IgD-negative memory B cell (primary cell): ENCODE results near the gene TNFRSF25. TPM values are rescaled to one million over a fixed set of nuclear protein-coding genes. Genes with fewer than 3 reads are reported as not detected.
A peak's percentile ranks its signal among the peaks of the same experiment; 100 is the strongest.
"Not testable (repeated sequence)": the region's sequence is repeated elsewhere in the genome, so short reads cannot be mapped to it uniquely, and the experiment has no call there.

Experiments
- H3K27ac Mint-ChIP-seq, 3 donors: one replicate each; pipeline ENCODE4 v1.8.0; 2020 to 2022; ENCODE audit warnings: mild to moderate bottlenecking in 3 of 3, mixed read lengths in 3 of 3, moderate library complexity in 1 of 3
- H3K27me3 Mint-ChIP-seq: one replicate; pipeline ENCODE4 v1.8.0; 2021; ENCODE audit warnings: mixed read lengths
- H3K36me3 Mint-ChIP-seq: one replicate; pipeline ENCODE4 v1.8.0; 2020; ENCODE audit warnings: mild to moderate bottlenecking, mixed read lengths
- H3K4me1 Mint-ChIP-seq, 3 donors: one replicate each; pipeline ENCODE4 v1.8.0; 2020 to 2022; ENCODE audit warnings: mixed read lengths in 3 of 3, mild to moderate bottlenecking in 1 of 3
- H3K4me3 Mint-ChIP-seq, 4 donors: one replicate each; pipeline ENCODE4 v1.8.0; 2020 to 2022; ENCODE audit warnings: mild to moderate bottlenecking in 4 of 4, mixed read lengths in 4 of 4, moderate library complexity in 3 of 4
- H3K9me3 Mint-ChIP-seq, 3 donors: one replicate each; pipeline ENCODE4 v1.8.0; 2020 to 2021; ENCODE audit warnings: mixed read lengths in 3 of 3, mild to moderate bottlenecking in 1 of 3
- polyA plus RNA-seq: library from polyadenylated mRNA; unstranded; fragments of 300-500 nt; fragmentation: Illumina TruSeq; gene quantifications from one replicate; pipeline ENCODE4 v1.2.3, GENCODE V29; 2021

TNFRSF25 gene
- polyA plus RNA-seq, 1 donor from 2014 or later: 2.3 TPM

DNA sequence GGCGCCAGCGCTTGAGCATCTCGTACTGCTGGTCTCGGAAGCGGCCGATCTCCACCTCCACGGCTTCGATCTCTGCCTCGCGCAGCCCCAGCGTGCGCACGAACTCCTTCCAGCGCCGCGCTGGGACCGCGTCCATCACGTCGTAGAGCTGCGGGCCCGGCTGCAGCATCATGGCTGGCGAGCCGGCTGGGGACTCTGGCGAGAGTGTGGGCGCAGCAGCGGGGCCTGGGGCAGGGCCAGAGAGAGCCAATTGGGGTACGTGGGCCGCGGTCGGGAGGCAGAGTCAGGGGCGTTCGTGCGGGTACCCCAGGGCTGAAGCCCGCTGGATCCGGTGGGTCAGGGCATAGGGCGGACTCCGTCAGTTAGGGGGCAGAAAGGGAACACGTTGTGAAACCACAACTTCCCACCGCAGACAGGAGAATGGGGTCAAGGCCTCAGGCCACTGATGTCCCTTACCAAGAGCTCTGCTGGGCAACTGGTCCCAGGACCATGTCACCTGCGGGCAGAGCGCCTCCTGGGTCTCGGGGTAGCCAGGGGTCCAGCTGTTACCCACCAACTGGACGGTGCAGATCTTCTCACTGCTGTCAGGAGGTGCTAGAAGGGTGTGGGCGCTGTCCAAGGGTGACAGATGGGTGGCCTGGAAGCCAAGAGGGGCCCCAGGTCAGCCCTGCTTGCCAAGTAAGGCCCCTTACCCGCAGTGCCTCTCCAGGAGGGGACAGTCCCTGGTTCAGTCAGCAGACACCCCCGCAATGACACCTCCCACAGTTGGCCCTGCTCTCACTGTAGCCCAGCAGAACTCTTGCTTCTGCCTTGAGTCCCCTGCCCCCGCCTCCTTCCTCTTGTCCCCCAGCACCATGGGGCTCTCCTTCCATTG is 4.2 kb downstream of the TNFRSF25 start:
- Mint-ChIP-seq H3K4me1 (peaks cover 8 to 13% (median 9%) of the 10 kb centered on the region in 3 donors), H3K27me3 (peaks cover 28% of the 10 kb centered on the region), H3K4me3 (peak overlapping the region in 3 of 4 donors; percentile 55 to 74 (median 63)), H3K27ac (peak overlapping the region in 1 of 3 donors; percentile 89), H3K36me3 (peaks cover 3% of the 10 kb centered on the region), H3K9me3 (peaks cover 0 to 1% (median 0%) of the 10 kb centered on the region in 3 donors)

GRCh38 chr1:6461051-6461530 is 4.9 kb downstream of the TNFRSF25 start:
- Mint-ChIP-seq H3K36me3 (peaks cover 3% of the 10 kb centered on the region), H3K9me3 (peaks cover 0 to 1% (median 0%) of the 10 kb centered on the region in 3 donors), H3K27ac (peak overlapping the region; percentile 75 to 84 (median 76)), H3K4me3 (peak overlapping the region; percentile 72 to 91 (median 82)), H3K4me1 (peaks cover 10 to 13% (median 11%) of the 10 kb centered on the region in 3 donors), H3K27me3 (peaks cover 32% of the 10 kb centered on the region)

DNA sequence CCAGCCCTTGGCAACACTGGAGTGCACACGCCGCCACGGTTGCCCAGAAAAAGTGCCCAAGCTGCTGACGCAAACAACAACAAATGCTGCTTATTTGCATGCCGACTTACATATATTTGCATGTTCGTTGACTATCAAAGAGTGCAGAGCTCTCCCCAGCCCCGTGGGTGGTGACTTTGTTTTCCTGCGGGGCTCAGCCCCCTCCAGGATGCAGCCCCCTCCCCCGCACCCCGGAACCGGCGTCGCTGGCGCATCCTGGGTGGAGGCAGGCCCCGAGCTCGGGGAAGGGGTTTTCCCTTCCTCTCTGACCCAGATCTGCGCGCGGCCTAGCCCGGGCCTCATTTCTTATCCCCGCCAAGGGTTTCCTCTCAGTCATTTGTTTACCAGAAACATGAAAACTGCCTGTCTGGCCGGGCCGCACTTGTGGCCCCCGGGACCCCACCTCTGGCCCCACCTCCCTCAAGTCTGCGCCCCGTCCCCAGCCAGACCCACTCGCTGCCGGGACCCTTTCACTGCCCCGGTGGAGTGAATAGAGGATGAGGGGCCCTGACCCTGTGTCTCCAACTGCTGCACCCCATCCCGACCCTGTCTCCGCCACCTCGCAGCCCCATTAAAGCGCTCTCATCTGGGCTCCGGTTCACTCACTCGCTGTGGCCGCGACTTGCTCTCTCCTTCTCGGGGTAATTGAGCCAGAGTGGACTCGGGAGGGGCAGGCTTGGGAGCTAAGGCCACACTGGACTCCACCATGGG is 5.5 kb downstream of the TNFRSF25 start:
- Mint-ChIP-seq H3K27ac (peak overlapping the region; percentile 75 to 84 (median 76)), H3K27me3 (peaks cover 32% of the 10 kb centered on the region), H3K4me3 (peak overlapping the region; percentile 72 to 91 (median 82)), H3K4me1 (peaks cover 10 to 13% (median 11%) of the 10 kb centered on the region in 3 donors), H3K36me3 (peaks cover 3% of the 10 kb centered on the region), H3K9me3 (peaks cover 0 to 1% (median 0%) of the 10 kb centered on the region in 3 donors)

GRCh38 chr1:6459850-6460265 is 6.1 kb downstream of the TNFRSF25 start:
- Mint-ChIP-seq H3K27ac (peak overlapping the region in 2 of 3 donors; percentile 75 to 84), H3K4me1 (peaks cover 10 to 13% (median 11%) of the 10 kb centered on the region in 3 donors), H3K4me3 (peak overlapping the region; percentile 72 to 86 (median 81)), H3K36me3 (peaks cover 3% of the 10 kb centered on the region), H3K27me3 (peaks cover 32% of the 10 kb centered on the region), H3K9me3 (peaks cover 0 to 1% (median 0%) of the 10 kb centered on the region in 3 donors)

- H3K4me3 Mint-ChIP-seq: peak overlapping the region in 3 of 4 donors; percentile 16 to 68 (median 55)
- H3K9me3 Mint-ChIP-seq: peaks cover 0 to 1% (median 0%) of the 10 kb centered on the region in 3 donors
- peak overlapping the region in 1 of 3 donors; percentile 45 for H3K27ac Mint-ChIP-seq
- H3K36me3 Mint-ChIP-seq: no peaks in the 10 kb centered on the region
- peaks cover 35% of the 10 kb centered on the region for H3K27me3 Mint-ChIP-seq
- peaks cover 6 to 9% (median 8%) of the 10 kb centered on the region in 3 donors for H3K4me1 Mint-ChIP-seq
Measured at GRCh38 chr1:6456800-6457466, 9.0 kb downstream of the TNFRSF25 start.

DNA sequence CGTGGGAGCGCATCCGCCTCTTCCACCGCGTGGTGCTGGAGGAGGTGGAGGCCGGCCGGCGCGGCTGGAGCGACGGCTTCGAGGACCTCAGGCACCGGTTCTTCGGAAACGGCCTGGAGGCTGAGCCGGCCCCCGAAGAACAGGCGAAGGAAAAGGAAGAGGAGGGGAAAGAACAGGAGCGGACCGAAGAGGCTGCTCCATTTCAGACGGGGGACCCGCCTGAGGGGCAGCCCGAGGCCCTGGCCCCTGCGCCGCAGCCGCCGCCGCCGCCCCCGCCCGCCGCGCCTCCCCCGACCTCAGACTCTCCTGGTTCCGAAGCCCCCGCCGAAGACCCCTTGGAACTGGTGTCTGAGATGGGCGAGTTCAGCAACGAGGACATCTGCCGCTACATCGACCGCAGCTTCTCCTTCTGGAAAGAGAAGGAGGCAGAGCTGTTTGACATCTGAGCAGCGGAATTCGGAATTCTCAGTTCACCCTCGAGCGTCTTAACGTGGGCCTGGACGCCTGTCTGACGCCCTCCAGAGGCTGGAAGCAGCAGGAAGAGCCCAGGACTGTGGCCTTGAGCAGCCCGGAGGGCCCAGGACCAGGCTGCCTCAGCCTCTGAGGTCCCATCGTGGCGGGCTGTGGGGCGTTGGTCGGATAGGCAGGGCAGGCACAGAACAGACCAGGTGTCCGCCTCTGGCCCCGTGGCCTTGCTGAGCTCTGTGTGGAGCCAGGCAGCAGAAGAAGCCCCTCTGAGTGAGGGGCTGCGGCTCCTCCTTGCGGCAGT is 10.0 kb downstream of the TNFRSF25 start:
- not testable (repeated sequence) for H3K4me3 Mint-ChIP-seq, H3K4me1 Mint-ChIP-seq, H3K9me3 Mint-ChIP-seq, H3K36me3 Mint-ChIP-seq
- H3K27ac Mint-ChIP-seq: peak overlapping the region in 1 of 3 donors; percentile 45
- peaks cover 32% of the 10 kb centered on the region for H3K27me3 Mint-ChIP-seq

- H3K4me3 Mint-ChIP-seq: peak overlapping the region in 1 of 4 donors; percentile 45
- H3K27me3 Mint-ChIP-seq: peaks cover 28% of the 10 kb centered on the region
- H3K27ac Mint-ChIP-seq: no peak overlapping the region
- peaks cover 2 to 4% (median 2%) of the 10 kb centered on the region in 3 donors for H3K4me1 Mint-ChIP-seq
- no peaks in the 10 kb centered on the region for H3K36me3 Mint-ChIP-seq
- peaks cover 0 to 1% (median 0%) of the 10 kb centered on the region in 3 donors for H3K9me3 Mint-ChIP-seq
Measured at GRCh38 chr1:6454856-6455751, 10.9 kb downstream of the TNFRSF25 start.

DNA sequence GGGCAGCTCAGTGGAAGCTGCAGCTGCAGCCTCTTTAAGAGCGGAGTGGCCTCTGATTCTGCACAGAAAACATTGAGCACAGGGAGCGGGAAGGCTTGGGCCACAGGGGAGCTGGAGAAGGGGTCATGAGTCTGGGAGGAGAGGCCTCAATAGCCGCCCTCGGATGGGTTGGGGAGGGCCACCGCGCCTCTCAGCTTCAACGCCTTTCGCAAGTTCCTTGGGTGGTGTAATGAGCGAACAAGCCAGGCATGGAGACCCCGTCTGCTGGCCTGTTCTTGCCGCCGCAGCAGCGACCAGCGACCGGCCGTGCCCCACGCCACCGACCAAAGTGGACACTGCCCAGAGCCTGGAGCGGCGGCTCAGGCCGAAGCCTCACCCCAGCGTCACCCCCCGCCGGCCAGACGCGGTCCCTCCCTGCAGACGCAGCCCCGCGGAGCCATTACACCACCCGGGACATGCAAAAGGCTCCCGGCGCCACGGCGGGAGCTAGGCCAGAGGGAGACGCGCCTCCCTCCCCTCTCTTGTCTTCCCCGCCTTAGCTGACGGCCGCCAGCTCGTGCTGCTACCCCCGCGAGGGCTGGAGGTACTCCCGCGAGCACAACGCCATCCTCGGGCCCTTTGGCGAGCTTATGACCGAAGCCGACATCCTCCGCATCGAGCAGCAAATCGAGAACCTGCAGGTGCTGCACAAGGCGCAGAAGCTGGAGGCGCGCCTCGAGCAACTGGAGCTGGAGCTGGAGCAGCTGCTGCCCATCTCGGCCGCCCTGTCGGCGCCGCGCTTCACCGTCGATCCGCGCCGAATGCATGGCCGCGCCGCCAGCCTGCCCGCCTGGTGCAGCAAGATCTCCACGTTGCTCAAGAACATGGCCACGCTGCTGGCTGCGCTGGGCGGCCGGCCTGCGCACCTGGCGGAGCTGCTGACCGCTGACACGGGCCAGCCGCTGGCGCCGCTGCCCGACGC is 11.8 kb downstream of the TNFRSF25 start:
- H3K36me3 Mint-ChIP-seq, H3K27ac Mint-ChIP-seq, H3K4me1 Mint-ChIP-seq, H3K9me3 Mint-ChIP-seq: not testable (repeated sequence)
- peak overlapping the region in 1 of 4 donors; percentile 73 for H3K4me3 Mint-ChIP-seq
- peaks cover 32% of the 10 kb centered on the region for H3K27me3 Mint-ChIP-seq

DNA sequence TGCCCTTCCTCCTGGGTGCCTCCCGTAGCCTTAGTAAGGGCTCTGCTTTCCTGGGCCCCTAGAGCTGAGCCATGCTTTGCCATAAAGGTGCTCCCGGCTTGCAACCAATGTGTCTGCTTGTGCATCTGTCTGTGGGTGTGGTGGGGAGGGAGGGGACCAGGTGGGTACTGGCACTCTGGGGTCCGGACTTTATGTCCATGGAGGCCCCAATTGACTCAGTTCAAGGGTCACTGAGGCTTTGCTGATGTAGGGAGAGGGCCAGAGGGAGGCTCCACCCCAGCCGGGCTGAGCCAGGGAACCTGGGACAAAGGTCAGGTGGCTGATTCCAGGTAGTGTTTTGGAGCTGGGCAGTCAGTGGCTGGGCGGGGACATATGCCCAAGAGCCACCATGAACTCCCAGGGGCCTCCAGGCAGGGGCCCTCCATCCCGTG is 15.0 kb downstream of the TNFRSF25 start:
- Mint-ChIP-seq H3K9me3 (no peaks in the 10 kb centered on the region), H3K27me3 (peaks cover 32% of the 10 kb centered on the region), H3K4me1 (peaks cover 0 to 5% (median 4%) of the 10 kb centered on the region in 3 donors), H3K4me3 (peak overlapping the region in 1 of 4 donors; percentile 57), H3K27ac (no peak overlapping the region), H3K36me3 (no peaks in the 10 kb centered on the region)

DNA sequence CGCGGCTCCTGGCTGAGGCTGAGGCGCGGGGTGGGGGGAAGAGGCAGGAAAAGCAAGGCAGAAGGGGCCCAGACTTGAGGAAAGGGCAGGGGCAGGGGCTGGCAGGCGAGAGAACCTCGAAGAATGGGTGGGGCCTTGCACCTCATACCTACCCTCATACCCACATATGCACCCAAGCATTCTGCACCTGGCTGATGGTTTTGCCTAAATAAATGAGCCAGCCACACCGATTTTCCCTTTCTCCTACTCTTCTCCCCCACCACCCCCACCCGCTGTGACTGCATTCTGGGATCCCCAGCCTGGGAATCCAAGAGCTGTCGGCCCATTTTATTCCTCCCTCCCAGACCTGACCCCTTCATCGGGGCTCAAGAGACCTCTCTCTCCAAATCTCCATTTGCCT is 15.5 kb downstream of the TNFRSF25 start:
- H3K27ac Mint-ChIP-seq, H3K4me1 Mint-ChIP-seq, H3K9me3 Mint-ChIP-seq, H3K36me3 Mint-ChIP-seq: not testable (repeated sequence)
- Mint-ChIP-seq H3K27me3 (peaks cover 32% of the 10 kb centered on the region), H3K4me3 (peak overlapping the region in 1 of 4 donors; percentile 57)

- peaks cover 33% of the 10 kb centered on the region for H3K27me3 Mint-ChIP-seq
- peaks cover under 1 to 5% (median 4%) of the 10 kb centered on the region in 3 donors for H3K4me1 Mint-ChIP-seq
- H3K36me3 Mint-ChIP-seq: no peaks in the 10 kb centered on the region
- H3K27ac Mint-ChIP-seq: peak overlapping the region in 1 of 3 donors; percentile 36
- peak overlapping the region in 1 of 4 donors; percentile 44 for H3K4me3 Mint-ChIP-seq
- H3K9me3 Mint-ChIP-seq: no peaks in the 10 kb centered on the region
Measured at GRCh38 chr1:6450005-6450450, 15.9 kb downstream of the TNFRSF25 start.
